Activated CD4-positive, alpha-beta T cell treated with anti-CD3 and anti-CD28 coated beads, Interleukin-2, amount 50 U/mL, for 16 hours (primary cell): ENCODE data around the gene ZNF345.

Source experiments
- DNase-seq: peaks from one replicate; pipeline ENCODE4 v3.0.0-alpha.2; 2020

The ZNF345 gene

DNA sequence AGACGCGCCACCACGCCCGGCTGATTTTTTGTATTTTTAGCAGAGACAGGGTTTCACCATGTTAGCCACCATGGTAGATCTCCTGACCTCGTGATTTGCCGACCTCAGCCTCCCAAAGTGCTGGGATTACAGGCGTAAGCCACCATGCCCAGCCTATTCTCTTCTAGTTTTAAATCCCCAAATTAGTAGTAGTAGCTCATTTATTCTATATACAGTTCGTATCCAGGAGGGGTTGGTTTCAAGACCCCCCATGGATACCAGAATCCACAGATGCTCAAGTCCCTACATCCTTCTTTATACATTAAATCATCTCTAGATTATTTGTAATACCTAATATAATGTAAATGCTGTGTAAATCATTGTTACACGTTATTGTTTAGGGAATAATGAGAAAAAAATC lies 67.4 kb downstream of the ZNF345 start:
- DNase-seq = no peak
